ENCODE results near the gene RCOR1.

- TF ChIP-seq CTCF (optimal IDR thresholded peaks at IDR 0.05 in 1 of 3, IDR thresholded peaks at IDR 0.05 in 1 of 3, conservative IDR thresholded peaks at IDR 0.05 in 1 of 3; ENCODE audit: extremely low read depth in 1 of 3, insufficient read depth in 2 of 3, low read length in 3 of 3) (no peak), EZH2 (IDR thresholded peaks at IDR 0.05; ENCODE audit: low read length) (no peak)
These were observed 9.0 kb downstream of the RCOR1 start for GRCh38 chr14:102601378-102601925.

Measured in keratinocyte (primary cell).